HG03520 (cell line): ENCODE measurements around the gene RAP2A.
A peak's percentile ranks its signal among the peaks of the same experiment; 100 is the strongest.

ENCODE experiments used
- ATAC-seq: cut with Tn5 transposase; IDR thresholded peaks from one replicate; pipeline ENCODE4 v1.9.1; 2021; ENCODE audit warnings: mild to moderate bottlenecking, moderate library complexity; ENCODE audit not compliant: unreplicated experiment

RAP2A gene

DNA sequence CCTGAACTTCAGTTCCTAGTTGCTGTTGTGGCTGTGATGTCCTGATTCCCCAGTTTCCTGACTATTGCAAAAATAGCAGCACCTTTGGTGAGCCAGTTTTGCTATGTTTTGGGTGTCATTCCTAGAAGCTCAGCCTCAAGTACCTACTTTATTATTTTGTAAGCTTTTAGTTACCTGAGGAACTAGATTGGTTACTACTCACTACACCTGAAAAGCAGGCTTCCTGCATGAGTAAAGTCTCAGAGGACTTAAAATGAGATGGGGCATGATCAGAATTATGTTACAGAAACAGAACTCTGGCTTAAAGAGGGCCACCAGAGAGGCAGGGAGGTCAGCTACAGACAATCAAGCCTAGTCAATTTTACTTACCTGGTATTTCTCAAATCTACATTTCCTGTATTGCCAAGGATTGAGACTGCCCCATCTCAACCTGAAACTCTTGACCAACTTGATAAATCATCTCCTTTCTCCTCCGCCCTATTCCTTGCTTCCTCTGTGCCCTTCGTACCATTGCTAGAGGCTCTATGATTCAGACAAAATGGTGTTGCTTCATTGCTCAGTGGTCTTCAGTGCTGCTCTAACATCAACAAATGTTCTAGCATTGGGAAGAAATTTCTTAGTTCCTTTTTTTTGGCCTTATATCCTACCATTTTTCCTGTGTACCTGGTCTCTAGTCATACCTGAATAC is 58.9 kb downstream of the RAP2A start:
- ATAC-seq = no peak

DNA sequence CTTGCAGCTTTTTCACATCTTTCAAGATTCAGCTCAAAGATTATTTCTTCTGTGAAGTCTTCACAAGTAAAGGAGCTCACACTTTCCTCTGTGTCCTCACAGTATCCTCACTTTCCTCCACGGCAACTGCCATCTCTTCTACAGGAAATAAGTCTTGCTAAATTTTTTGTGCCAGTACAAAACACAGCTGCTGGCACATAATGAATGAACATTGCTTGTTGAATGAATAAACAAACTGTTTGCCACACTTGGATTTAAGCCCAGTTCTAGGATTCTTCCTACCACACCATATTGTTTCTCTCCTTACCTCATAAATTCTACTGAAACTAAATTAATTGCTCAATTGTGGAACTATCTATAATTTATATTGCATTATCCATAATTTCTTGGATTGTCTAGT is 59.5 kb downstream of the RAP2A start:
- no peak for ATAC-seq

DNA sequence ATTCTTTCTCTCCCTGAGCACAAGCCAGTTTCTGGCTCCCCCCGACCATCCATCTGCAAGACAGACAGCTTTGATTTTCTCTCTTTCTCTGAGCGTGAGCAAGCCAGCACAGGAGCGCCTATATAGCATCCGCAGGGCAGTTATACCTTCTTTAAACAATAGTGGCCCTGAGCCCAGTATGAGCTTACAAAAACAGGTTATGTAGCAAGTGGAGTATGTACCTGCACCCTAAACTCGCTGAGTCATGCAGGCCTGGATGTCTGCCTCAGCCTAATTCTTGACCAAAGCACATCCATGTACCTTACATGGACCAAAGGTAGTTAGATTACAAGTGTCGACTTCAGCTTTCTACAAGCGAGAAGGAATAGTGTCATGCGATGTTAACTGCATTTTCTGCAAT is 61.7 kb downstream of the RAP2A start:
- no peak for ATAC-seq

DNA sequence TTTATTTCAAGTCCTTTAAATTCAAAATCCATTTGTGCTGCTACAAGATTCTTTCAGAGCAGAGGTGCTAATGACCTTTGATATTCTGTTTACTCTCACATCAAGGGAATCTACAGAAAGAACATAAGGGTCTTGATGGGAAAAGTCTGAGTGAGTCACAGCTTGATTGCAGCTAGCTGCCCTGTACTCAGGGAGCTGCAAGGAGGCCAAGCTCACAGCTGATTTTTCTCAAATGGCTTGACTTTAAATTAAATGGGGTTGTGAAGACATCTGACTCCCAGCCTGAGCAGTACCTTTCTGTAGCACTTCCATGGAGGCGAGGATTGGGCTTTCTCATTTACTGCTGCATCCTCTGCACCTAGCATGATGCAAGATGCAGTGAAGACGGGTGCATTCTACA is 62.5 kb downstream of the RAP2A start:
- no peak for ATAC-seq

DNA sequence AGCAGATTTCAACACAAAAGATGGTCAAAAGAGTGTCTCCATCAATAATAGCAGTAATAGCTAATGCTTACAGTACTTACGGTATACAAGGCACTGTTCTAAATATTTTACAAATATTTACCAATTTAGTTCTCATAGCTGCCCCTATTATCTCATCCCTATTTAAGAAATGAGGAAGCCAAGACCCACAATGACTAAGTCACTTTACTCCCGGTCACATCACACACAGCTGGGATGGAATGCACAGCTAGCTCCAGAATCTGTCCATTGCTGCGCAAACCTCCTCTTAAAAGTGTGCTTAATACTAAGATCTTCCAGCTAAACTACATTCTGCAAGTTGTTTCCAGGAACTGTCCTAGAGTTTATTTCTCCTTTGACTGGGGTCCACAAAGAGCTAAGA is 63.4 kb downstream of the RAP2A start:
- ATAC-seq = no peak

DNA sequence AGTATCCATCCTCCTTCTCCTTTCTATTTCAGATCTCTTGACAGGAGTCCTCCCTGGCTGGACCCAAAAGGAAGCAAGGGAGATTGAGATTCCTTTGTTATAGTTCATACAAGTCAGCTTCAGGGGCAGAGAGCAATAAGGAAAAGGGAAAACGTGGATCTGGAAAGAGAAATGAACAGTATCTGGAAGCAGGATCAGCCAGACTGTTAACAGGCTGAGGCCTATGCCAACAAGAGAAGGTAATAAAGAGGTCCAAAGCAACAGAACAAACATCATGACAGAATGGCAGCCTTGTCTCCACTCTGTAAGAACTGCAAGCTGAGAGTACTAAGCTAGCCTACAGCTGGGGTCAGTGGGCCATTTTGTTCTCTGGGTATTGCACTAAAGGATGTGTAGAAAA is 64.5 kb downstream of the RAP2A start:
- ATAC-seq = no peak

DNA sequence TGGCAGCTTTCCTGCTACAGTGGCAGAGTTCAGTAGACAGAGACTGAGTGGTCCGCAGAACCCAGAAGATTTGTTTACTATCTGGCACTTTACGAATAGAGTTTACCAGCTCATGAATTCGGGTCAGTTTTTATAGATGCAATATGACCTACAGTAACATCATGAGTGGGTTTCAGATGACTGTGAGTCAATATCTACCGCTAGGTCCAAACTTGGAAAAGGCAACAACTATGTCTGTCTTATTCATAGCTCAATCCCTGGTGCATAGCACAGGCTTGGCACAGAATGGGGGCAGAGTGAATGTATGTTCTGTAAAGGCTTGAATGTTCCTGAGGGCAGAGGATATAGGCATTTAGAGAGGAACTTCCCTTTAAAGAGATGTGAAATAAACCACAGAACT is 65.2 kb downstream of the RAP2A start:
- no peak for ATAC-seq

DNA sequence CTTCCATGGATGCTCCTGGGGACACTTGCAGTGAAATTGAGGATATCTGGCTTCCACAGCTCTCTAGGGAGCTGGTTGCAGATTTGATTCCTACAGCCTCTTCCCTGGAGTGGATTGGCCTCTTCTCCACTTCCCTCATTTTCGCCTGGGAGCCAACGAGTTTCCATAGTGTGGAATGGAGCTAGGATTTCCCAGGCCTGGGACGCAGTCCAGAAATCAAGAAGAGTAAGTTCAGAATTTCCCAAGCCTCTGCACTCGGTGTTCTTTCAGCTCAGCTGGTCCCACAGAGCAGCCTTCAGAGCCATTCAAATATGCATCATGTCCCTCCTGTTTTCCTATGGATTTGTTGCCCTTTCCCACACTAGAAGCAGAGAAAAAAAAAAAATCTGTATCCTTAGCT is 68.2 kb downstream of the RAP2A start:
- no peak for ATAC-seq

DNA sequence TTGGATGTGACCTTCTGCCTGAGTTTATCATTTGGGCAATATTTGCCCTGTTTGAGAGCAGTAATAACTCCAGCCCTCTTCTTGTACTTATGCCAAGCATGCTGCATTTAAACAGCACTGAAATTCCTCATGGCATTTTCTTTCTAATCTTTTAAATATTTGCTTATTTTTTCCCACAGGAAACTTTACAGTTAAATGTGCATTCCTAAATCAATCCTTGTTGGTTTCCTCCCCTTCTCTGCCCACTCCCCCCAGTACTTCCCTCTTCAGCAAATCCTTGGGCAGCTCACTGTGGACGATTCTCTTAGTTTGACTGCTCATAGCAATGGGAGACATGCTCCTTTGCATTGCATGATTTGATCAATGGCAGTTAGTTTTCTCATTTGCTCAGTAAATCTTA is 68.7 kb downstream of the RAP2A start:
- ATAC-seq = no peak

DNA sequence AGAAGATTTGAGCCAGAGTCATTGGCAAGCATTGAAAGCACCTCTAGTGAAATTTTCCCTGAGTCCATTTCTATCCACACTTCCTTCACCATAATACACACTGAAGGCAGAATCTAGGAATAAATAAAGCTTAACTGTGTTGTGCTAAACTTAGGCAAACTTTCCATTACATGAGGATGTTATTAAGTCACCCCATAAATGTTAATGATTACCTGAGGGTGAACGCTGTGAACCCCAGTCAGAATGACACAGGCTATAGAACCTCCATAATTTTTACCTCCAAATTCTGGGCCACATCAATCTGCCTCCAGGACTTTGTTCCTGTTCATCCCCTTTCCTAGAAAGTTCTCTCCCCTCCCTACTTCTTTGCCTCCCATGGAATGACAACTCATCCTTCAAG is 71.0 kb downstream of the RAP2A start:
- peak; percentile 59 for ATAC-seq

DNA sequence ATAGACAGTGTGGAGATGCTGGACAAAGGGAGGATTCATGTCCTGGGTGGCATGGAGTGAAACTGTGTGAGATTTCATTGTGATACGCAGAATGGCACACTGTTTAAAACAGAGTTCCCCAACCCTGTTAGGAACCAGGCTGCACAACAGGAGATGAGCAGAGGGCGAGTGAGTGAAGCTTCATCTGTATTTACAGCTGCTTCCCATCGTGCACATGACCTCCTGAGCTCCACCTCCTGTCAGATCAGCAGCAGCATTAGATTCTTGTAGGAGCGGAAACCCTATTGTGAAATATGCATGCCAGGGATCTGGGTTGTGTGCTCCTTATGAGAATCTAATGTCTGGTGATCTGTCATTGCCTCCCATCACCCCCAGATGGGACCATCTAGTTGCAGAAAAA is 72.5 kb downstream of the RAP2A start:
- ATAC-seq = no peak

DNA sequence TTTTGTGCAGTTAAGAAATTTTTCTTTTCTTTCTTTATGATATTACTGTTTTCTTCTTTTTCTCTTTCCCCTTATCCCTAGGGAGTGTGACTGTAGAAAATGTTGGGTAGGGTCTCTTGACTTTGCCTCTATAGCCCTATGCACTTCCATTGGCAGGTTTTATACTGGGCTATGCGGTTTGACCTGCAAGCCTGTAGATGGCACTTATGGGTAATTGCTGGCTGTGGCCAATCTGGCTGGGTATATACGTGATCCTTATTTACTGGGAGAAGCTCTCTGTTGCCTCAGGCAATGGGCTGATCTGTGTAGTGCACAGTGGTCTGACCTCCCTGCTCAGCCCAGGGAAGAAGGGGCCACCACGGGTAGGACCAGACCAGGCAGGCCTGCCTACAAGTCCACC is 78.8 kb downstream of the RAP2A start:
- ATAC-seq = no peak

DNA sequence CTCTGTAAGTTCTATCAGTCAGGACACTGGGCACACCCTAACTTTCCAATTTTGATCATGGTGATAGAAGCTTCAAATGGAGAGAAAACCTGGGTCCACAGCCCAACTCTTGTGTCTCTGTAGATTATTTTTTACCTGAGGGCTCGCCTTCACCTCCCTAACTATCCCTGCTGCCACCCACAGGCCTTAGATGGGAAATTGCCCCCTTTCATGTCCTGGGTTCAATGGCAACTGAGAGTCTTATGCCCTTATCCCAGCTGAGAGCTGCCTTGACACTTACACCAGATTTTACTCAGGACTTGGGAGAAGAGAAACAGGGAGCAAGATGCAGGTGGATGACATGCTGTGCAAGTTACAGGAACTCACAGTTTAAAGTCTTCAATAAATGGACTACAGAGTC is 81.7 kb downstream of the RAP2A start:
- no peak for ATAC-seq

DNA sequence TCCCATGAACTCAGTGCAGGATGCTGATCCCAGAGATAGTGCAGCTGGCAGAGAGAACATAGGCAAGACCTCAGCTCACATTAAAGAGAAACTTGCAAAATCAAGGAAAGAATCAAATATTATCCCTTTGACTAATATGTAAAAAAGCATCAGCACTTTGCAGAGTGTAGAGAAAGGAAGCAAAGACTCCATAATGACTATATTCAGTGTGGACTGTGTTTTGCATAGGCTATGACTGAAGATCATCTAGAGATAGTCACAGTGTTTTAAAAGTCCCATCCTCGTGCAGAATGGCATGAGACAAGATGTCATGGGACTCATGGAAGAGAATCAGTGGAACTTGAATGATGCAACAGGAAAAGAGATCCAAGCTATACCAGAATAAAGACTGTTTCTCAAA is 84.0 kb downstream of the RAP2A start:
- ATAC-seq = no peak
